Activated CD4-positive, alpha-beta T cell treated with anti-CD3 and anti-CD28 coated beads, Interleukin-2, Interleukin-4, amounts not matched to agents 100 ng/mL and 50 ng/mL, durations not matched to agents 16 hours and 8 hours (primary cell): ENCODE data around the gene FAM228B.
"Not testable (repeated sequence)": the region's sequence is repeated elsewhere in the genome, so short reads cannot be mapped to it uniquely, and the experiment has no call there.

Experiments
- DNase-seq: peaks from one replicate; pipeline ENCODE4 v3.0.0-alpha.2; 2020; ENCODE audit warnings: low spot score

FAM228B gene

GRCh38 chr2:24159708-24160107 is 36.4 kb downstream of the FAM228B start:
- no peak for DNase-seq

GRCh38 chr2:24160761-24161160 is 37.5 kb downstream of the FAM228B start:
- no peak for DNase-seq

GRCh38 chr2:24162494-24162893 is 39.2 kb downstream of the FAM228B start:
- DNase-seq, result no peak

GRCh38 chr2:24163186-24163585 is 39.9 kb downstream of the FAM228B start:
- DNase-seq, result no peak

GRCh38 chr2:24163601-24164000 is 40.3 kb downstream of the FAM228B start:
- no peak for DNase-seq

GRCh38 chr2:24164416-24164973 is 41.2 kb downstream of the FAM228B start:
- DNase-seq, result peak; percentile 17

GRCh38 chr2:24169023-24169422 is 45.8 kb downstream of the FAM228B start:
- no peak for DNase-seq

GRCh38 chr2:24174851-24175277 is 51.6 kb downstream of the FAM228B start, which contains the start of gene FAM228A:
TSS of gene FAM228A (plus strand) at chr2:24175053. CDS start at chr2:24175481, 428 bp downstream.
- DNase-seq, result no peak

GRCh38 chr2:24175631-24176187 is 52.4 kb downstream of the FAM228B start:
- no peak for DNase-seq

GRCh38 chr2:24176326-24176725 is 53.1 kb downstream of the FAM228B start:
- DNase-seq, result no peak

- no peak for DNase-seq
Observed at GRCh38 chr2:24179683-24180082, 56.4 kb downstream of the FAM228B start.

- no peak for DNase-seq
Observed at GRCh38 chr2:24181849-24182248, 58.6 kb downstream of the FAM228B start.

GRCh38 chr2:24182507-24182906 is 59.2 kb downstream of the FAM228B start:
- no peak for DNase-seq

- no peak for DNase-seq
Observed at GRCh38 chr2:24183366-24184069, 60.2 kb downstream of the FAM228B start.

- DNase-seq, result no peak
Observed at GRCh38 chr2:24189551-24189950, 66.3 kb downstream of the FAM228B start.

- DNase-seq, result no peak
Observed at GRCh38 chr2:24190503-24190902, 67.2 kb downstream of the FAM228B start.

GRCh38 chr2:24191156-24191555 is 67.9 kb downstream of the FAM228B start:
- no peak for DNase-seq

- no peak for DNase-seq
Observed at GRCh38 chr2:24191848-24192247, 68.6 kb downstream of the FAM228B start.

- not testable (repeated sequence) for DNase-seq
Observed at GRCh38 chr2:24197213-24197612, 73.9 kb downstream of the FAM228B start.

GRCh38 chr2:24199968-24200590 is 76.8 kb downstream of the FAM228B start:
- DNase-seq, result no peak

- DNase-seq, result no peak
Observed at GRCh38 chr2:24200799-24201198, 77.5 kb downstream of the FAM228B start.

- no peak for DNase-seq
Observed at GRCh38 chr2:24203029-24203786, 79.9 kb downstream of the FAM228B start.
